PC-9 (cell line): ENCODE data around the gene CALCR. TPM values are rescaled to one million over a fixed set of nuclear protein-coding genes. Genes with fewer than 3 reads are reported as not detected.

Source experiments
- BruUV-seq: library from RNA; stranded (reverse); fragments of 400-500 nt; replicated peaks from 2 replicates; lab custom pipeline; 2021; lab: Mats Ljungman, UMichigan
- CTCF ChIA-PET: fragments of 300-600 bp; sonication (Branson Sonifier 250); formaldehyde crosslinking; loops from one replicate; lab custom pipeline; 2022; ENCODE audit warnings: antibody characterized with exemption; lab: Charles Lee
- POLR2A ChIA-PET: fragments of 300-600 bp; sonication (Branson Sonifier 250); formaldehyde crosslinking; loops from one replicate; lab custom pipeline; 2022; ENCODE audit warnings: antibody characterized with exemption; ENCODE audit not compliant: unreplicated experiment; lab: Charles Lee
- DNase-seq, 2 experiments: peaks; one replicate each; pipeline versions ENCODE4 v3.0.0 to v3.0.0-alpha.2; 2015 to 2022; ENCODE audit warnings: mixed read lengths in 1 of 2
- H2AFZ ChIP-seq: fragments of 200-600 bp; sonication (generic); 2 replicates; pipeline ENCODE4 v1.8.1; 2017; ENCODE audit warnings: antibody characterized with exemption
- H3F3A ChIP-seq: fragments of 200-600 bp; sonication (generic); 2 replicates; pipeline ENCODE4 v1.8.1; 2017; ENCODE audit warnings: antibody characterized with exemption, mild to moderate bottlenecking, low read depth; ENCODE audit not compliant: insufficient read depth
- H3K27ac ChIP-seq: fragments of 200-600 bp; sonication (generic); 2 replicates; pipeline ENCODE4 v1.6.1; 2016; ENCODE audit warnings: mixed run types
- H3K27me3 ChIP-seq: fragments of 200-600 bp; sonication (generic); 2 replicates; pipeline ENCODE4 v1.6.1; 2016; ENCODE audit warnings: low read depth, mixed run types; ENCODE audit not compliant: insufficient read depth
- H3K36me3 ChIP-seq: fragments of 200-600 bp; sonication (generic); 2 replicates; pipeline ENCODE4 v1.6.1; 2016; ENCODE audit warnings: low read depth, mixed run types
- H3K4me1 ChIP-seq: fragments of 200-600 bp; sonication (generic); replicated peaks from 2 replicates; pipeline ENCODE4 v1.6.1; 2016; ENCODE audit warnings: mixed run types; ENCODE audit not compliant: insufficient read depth
- H3K4me2 ChIP-seq: fragments of 200-600 bp; sonication (generic); 2 replicates; pipeline ENCODE4 v1.6.1; 2017; ENCODE audit warnings: mixed run types
- H3K4me3 ChIP-seq: fragments of 200-600 bp; sonication (generic); 2 replicates; pipeline ENCODE4 v1.6.1; 2016; ENCODE audit warnings: mixed run types
- H3K79me2 ChIP-seq: fragments of 200-600 bp; sonication (generic); 2 replicates; pipeline ENCODE4 v1.6.1; 2017; ENCODE audit warnings: low read depth, mixed run types
- H3K9me2 ChIP-seq: fragments of 200-600 bp; sonication (generic); 2 replicates; pipeline ENCODE4 v1.8.1; 2017; ENCODE audit warnings: mild to moderate bottlenecking; ENCODE audit not compliant: insufficient read depth
- H3K9me3 ChIP-seq: fragments of 200-600 bp; sonication (generic); 2 replicates; pipeline ENCODE4 v1.8.1; 2016; ENCODE audit warnings: low read depth; ENCODE audit not compliant: insufficient read depth
- H4K20me1 ChIP-seq: fragments of 200-600 bp; sonication (generic); 2 replicates; pipeline ENCODE4 v1.8.1; 2017; ENCODE audit not compliant: insufficient read depth
- CTCF ChIP-seq: fragments of 200-600 bp; sonication (generic); conservative IDR thresholded peaks from 2 replicates; pipeline ENCODE4 v1.6.1; 2017; ENCODE audit warnings: mixed run types, antibody characterized with exemption, mild to moderate bottlenecking, moderate library complexity
- EZH2 ChIP-seq: fragments of 200-600 bp; sonication (generic); IDR thresholded peaks from 2 replicates; pipeline ENCODE4 v1.8.0; 2017; ENCODE audit warnings: antibody characterized with exemption, low read depth
- intact Hi-C: fragments of 100-400 bp; cut with micrococcal nuclease; formaldehyde crosslinking; loops from one replicate; pipeline ENCODE4 v1.10.0; 2022; ENCODE audit not compliant: unreplicated experiment
- total RNA-seq: library from RNA; stranded (reverse); gene quantifications from 2 replicates; pipeline ENCODE4 v1.2.3, GENCODE V29; 2021

CALCR gene
- total RNA-seq, 1 experiment from 2014 or later = not detected

GRCh38 chr7:93575555-93576399, 1.3 kb upstream of the CALCR start:
- intact Hi-C loops = no loop called here
- CTCF ChIA-PET = no interaction called here

GRCh38 chr7:93574269-93574645, 267 bp downstream of the CALCR start:
- CTCF ChIA-PET = no interaction called here
- DNase-seq = no peak
- Histone ChIP-seq H3K4me3 (no peak overlapping the region), H4K20me1 (no peaks in the 10 kb centered on the region), H3K4me1 (peaks cover 11% of the 10 kb centered on the region), H3K9me3 (no peaks in the 10 kb centered on the region), H3K9me2 (no peaks in the 10 kb centered on the region), H3K4me2 (peak overlapping the region; percentile 74), H2AFZ (no peak overlapping the region), H3F3A (no peaks in the 10 kb centered on the region), H3K27me3 (peaks cover 7% of the 10 kb centered on the region; the same call in 1 of the 2 replicates), H3K27ac (no peak overlapping the region), H3K79me2 (no peaks in the 10 kb centered on the region), H3K36me3 (no peaks in the 10 kb centered on the region)
- TF ChIP-seq CTCF (no peak), EZH2 (no peak)
- no TSS peak for BruUV-seq
- intact Hi-C loops = no loop called here
- POLR2A ChIA-PET = interaction anchor here (0.6 kb wide), 1 partner anchor 457 kb away, joined by 5 read pairs; no protein-coding TSS in a partner anchor

More at GRCh38 chr7:93575555-93576399, 1.3 kb upstream of the CALCR start:
- H3K36me3 ChIP-seq = no peaks in the 10 kb centered on the region
- H4K20me1 ChIP-seq = no peaks in the 10 kb centered on the region
- no TSS peak for BruUV-seq
- H3K4me2 ChIP-seq = peak overlapping the region; percentile 74
- peak overlapping the region; percentile 72 for H2AFZ ChIP-seq
- peak overlapping the region; percentile 51; the same call in 1 of the 2 replicates for H3K4me3 ChIP-seq
- no peaks in the 10 kb centered on the region for H3K79me2 ChIP-seq
- H3K9me2 ChIP-seq = no peaks in the 10 kb centered on the region
- TF ChIP-seq CTCF = no peak
- TF ChIP-seq EZH2 = no peak
- peak in 1 of 2 experiments; percentile 41 for DNase-seq
- peaks cover 11% of the 10 kb centered on the region for H3K4me1 ChIP-seq
- no peaks in the 10 kb centered on the region for H3K9me3 ChIP-seq
- POLR2A ChIA-PET = no interaction called here
- H3K27ac ChIP-seq = no peak overlapping the region
- H3F3A ChIP-seq = no peaks in the 10 kb centered on the region
- peaks cover 7% of the 10 kb centered on the region; the same call in 1 of the 2 replicates for H3K27me3 ChIP-seq

- no peaks in the 10 kb centered on the region for H3K9me3 ChIP-seq
- H4K20me1 ChIP-seq = no peaks in the 10 kb centered on the region
- ChIA-PET POLR2A (interaction anchor here (0.6 kb wide), 2 partner anchors 34 to 47 kb away, joined by 3 to 6 read pairs; no protein-coding TSS in a partner anchor), CTCF (no interaction called here)
- no peak for TF ChIP-seq CTCF
- TF ChIP-seq EZH2 = no peak
- peaks cover 7% of the 10 kb centered on the region; the same call in 1 of the 2 replicates for H3K27me3 ChIP-seq
- intact Hi-C loops = no loop called here
- no TSS peak for BruUV-seq
- H3K4me1 ChIP-seq = no peaks in the 10 kb centered on the region
- H2AFZ ChIP-seq = no peak overlapping the region
- H3K9me2 ChIP-seq = no peaks in the 10 kb centered on the region
- H3K4me3 ChIP-seq = no peak overlapping the region
- DNase-seq = no peak
- H3K79me2 ChIP-seq = no peaks in the 10 kb centered on the region
- H3K4me2 ChIP-seq = no peak overlapping the region
- no peaks in the 10 kb centered on the region for H3F3A ChIP-seq
- H3K27ac ChIP-seq = no peak overlapping the region
- no peaks in the 10 kb centered on the region for H3K36me3 ChIP-seq
These were observed 5.3 kb downstream of the CALCR start for GRCh38 chr7:93569189-93569588.
